Mesenchymal stem cell (in vitro differentiated cells and primary cell): ENCODE data around the gene DNAJA3.
A peak's percentile ranks its signal among the peaks of the same experiment; 100 is the strongest.

Source experiments
- DNase-seq: peaks from one replicate; pipeline ENCODE4 v3.0.0-alpha.2; 2013
- H2AFZ ChIP-seq: one replicate; pipeline ENCODE4 v1.6.1; 2013; ENCODE audit warnings: low read depth, mild to moderate bottlenecking, control low read depth, inconsistent platforms, low read length, moderate library complexity
- H2AK5ac ChIP-seq: 2 replicates; pipeline ENCODE4 v1.6.1; 2013; ENCODE audit warnings: low read length, moderate library complexity, mild to moderate bottlenecking, inconsistent platforms; ENCODE audit not compliant: severe bottlenecking
- H2BK120ac ChIP-seq: one replicate; pipeline ENCODE4 v1.6.1; 2013; ENCODE audit warnings: low read depth, mild to moderate bottlenecking, inconsistent platforms, low read length, moderate library complexity
- H2BK12ac ChIP-seq, 2 experiments: one replicate each; pipeline ENCODE4 v1.6.1; 2013; ENCODE audit warnings: inconsistent platforms in 2 of 2, low read length in 2 of 2, mild to moderate bottlenecking in 2 of 2, moderate library complexity in 2 of 2, control low read depth in 1 of 2
- H2BK15ac ChIP-seq: one replicate; pipeline ENCODE4 v1.6.1; 2013; ENCODE audit warnings: mild to moderate bottlenecking, low read depth, inconsistent platforms; ENCODE audit not compliant: poor library complexity, severe bottlenecking
- H2BK5ac ChIP-seq: 2 replicates; pipeline ENCODE4 v1.6.1; 2013; ENCODE audit warnings: low read depth, mild to moderate bottlenecking, low read length, control low read depth, inconsistent platforms; ENCODE audit not compliant: poor library complexity, severe bottlenecking
- H3K14ac ChIP-seq, 2 experiments: one replicate each; pipeline ENCODE4 v1.6.1; 2013; ENCODE audit warnings: inconsistent platforms in 2 of 2, low read length in 2 of 2, control low read depth in 1 of 2, mild to moderate bottlenecking in 1 of 2, moderate library complexity in 1 of 2
- H3K18ac ChIP-seq, 2 experiments: one replicate each; pipeline ENCODE4 v1.6.1; 2013; ENCODE audit warnings: inconsistent platforms in 2 of 2, low read length in 2 of 2, control low read depth in 1 of 2, low read depth in 1 of 2, mild to moderate bottlenecking in 1 of 2
- H3K23ac ChIP-seq, 2 experiments: one replicate each; pipeline ENCODE4 v1.6.1; 2013; ENCODE audit warnings: inconsistent platforms in 2 of 2, low read length in 2 of 2, mild to moderate bottlenecking in 2 of 2, moderate library complexity in 2 of 2, control low read depth in 1 of 2
- H3K27ac ChIP-seq: 2 replicates; pipeline ENCODE4 v1.5.1; 2013; ENCODE audit warnings: mild to moderate bottlenecking, moderate library complexity, low read length, control low read depth, inconsistent platforms; ENCODE audit not compliant: poor library complexity, severe bottlenecking
- H3K27me3 ChIP-seq, 2 experiments: 2 replicates each; pipeline versions ENCODE4 v1.6.1 to v1.7.0; 2013; ENCODE audit warnings: low read length in 2 of 2, mild to moderate bottlenecking in 2 of 2, moderate library complexity in 2 of 2, control low read depth in 1 of 2, inconsistent platforms in 1 of 2; ENCODE audit not compliant: control insufficient read depth in 1 of 2, insufficient read depth in 1 of 2
- H3K36me3 ChIP-seq, 2 experiments: 2 replicates each; pipeline versions ENCODE4 v1.6.1 to v1.7.0; 2013; ENCODE audit warnings: low read length in 2 of 2, control low read depth in 1 of 2, inconsistent platforms in 1 of 2, low read depth in 1 of 2, mild to moderate bottlenecking in 1 of 2; ENCODE audit not compliant: insufficient read depth in 2 of 2, control insufficient read depth in 1 of 2
- H3K4ac ChIP-seq, 2 experiments: one replicate each; pipeline ENCODE4 v1.6.1; 2013; ENCODE audit warnings: inconsistent platforms in 2 of 2, low read length in 2 of 2, mild to moderate bottlenecking in 2 of 2, moderate library complexity in 2 of 2, control low read depth in 1 of 2, low read depth in 1 of 2
- H3K4me1 ChIP-seq: 2 replicates; pipeline ENCODE4 v1.6.1; 2013; ENCODE audit warnings: low read depth, low read length, control low read depth; ENCODE audit not compliant: control insufficient read depth, insufficient read depth
- H3K4me2 ChIP-seq: 2 replicates; pipeline ENCODE4 v1.6.1; 2013; ENCODE audit warnings: low read length, mild to moderate bottlenecking, inconsistent platforms; ENCODE audit not compliant: poor library complexity, severe bottlenecking
- H3K4me3 ChIP-seq, 2 experiments: 2 replicates each; pipeline versions ENCODE4 v1.5.1 to v1.7.0; 2013; ENCODE audit warnings: low read length in 2 of 2, mild to moderate bottlenecking in 2 of 2, control low read depth in 1 of 2, low read depth in 1 of 2; ENCODE audit not compliant: insufficient read depth in 1 of 2
- H3K79me1 ChIP-seq: replicated peaks from 2 replicates; pipeline ENCODE4 v1.6.1; 2013; ENCODE audit warnings: mild to moderate bottlenecking, control low read depth, low read length, inconsistent platforms; ENCODE audit not compliant: poor library complexity, severe bottlenecking
- H3K9ac ChIP-seq: 2 replicates; pipeline ENCODE4 v1.7.0; 2013; ENCODE audit warnings: mild to moderate bottlenecking, low read length, moderate library complexity
- H3K9me3 ChIP-seq: 2 replicates; pipeline ENCODE4 v1.7.0; 2013; ENCODE audit warnings: mild to moderate bottlenecking, low read length; ENCODE audit not compliant: control insufficient read depth
- H4K8ac ChIP-seq: one replicate; pipeline ENCODE4 v1.6.1; 2013; ENCODE audit warnings: inconsistent platforms, mild to moderate bottlenecking, low read length, moderate library complexity
- H4K91ac ChIP-seq: one replicate; pipeline ENCODE4 v1.6.1; 2013; ENCODE audit warnings: mild to moderate bottlenecking, low read length, inconsistent platforms
- WGBS: methylation state at CpG from one replicate; pipeline ENCODE4 v1.1.7; 2013; ENCODE audit warnings: mixed read lengths; 5-methylcytosine and 5-hydroxymethylcytosine counted together

The DNAJA3 gene

DNA sequence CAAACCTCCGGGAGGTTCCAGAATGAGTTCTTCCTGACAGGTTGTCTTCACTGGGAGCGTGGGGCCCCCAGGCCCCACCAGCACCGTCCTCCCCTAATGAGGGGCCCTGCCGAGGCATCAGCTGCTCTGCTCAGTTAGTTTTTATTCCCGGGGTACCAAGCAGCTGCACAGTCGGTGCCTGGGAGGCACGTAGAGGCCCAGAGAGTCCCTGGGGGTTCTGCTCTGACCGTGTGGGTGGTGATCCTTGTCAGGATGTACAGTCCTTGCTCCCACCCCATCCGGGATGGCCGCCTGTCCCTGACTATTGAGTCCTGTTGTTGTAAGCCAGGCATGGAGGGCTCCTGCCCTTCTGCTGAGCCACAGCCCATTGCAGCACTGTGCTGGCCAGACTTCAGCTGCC is 30.3 kb downstream of the DNAJA3 start:
- Histone ChIP-seq H2BK12ac (no peak overlapping the region), H4K8ac (no peak overlapping the region), H2BK5ac (no peak overlapping the region), H3K18ac (no peak overlapping the region), H4K91ac (no peak overlapping the region), H3K4ac (no peak overlapping the region), H3K4me3 (peak overlapping the region in 1 of 2 experiments; percentile 2), H3K9me3 (no peaks in the 10 kb centered on the region), H3K4me2 (no peak overlapping the region), H3K79me1 (peaks cover 39% of the 10 kb centered on the region), H3K36me3 (peaks cover 66 to 71% of the 10 kb centered on the region in 2 experiments), H3K14ac (no peak overlapping the region), H2AK5ac (no peak overlapping the region), H3K9ac (no peak overlapping the region), H2AFZ (no peak overlapping the region), H2BK15ac (no peak overlapping the region), H3K23ac (no peak overlapping the region), H3K4me1 (peaks cover 4% of the 10 kb centered on the region), H3K27me3 (no peaks in the 10 kb centered on the region), H2BK120ac (no peak overlapping the region), H3K27ac (no peak overlapping the region)
- DNase-seq = no peak
- 85% methylated on average over 10 of the region's 10 CpGs for WGBS

DNA sequence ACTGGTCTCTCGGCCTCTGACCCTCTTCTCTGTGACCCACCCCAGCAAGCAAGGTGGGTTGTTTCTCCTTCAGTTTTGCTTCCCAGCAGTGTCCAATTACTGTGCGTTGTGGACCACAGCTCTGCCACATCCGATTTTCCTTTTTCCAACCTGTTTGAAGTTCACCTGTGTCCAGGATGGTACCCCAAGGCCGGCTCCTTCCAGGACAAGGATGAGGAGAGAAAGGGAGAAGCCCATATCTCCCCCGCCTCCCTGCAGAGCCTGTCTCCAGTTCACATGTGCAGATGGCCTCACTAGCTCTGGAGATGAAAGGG is 35.2 kb downstream of the DNAJA3 start:
- no peak overlapping the region for H3K9ac ChIP-seq
- H2BK5ac ChIP-seq = no peak overlapping the region
- no peak overlapping the region for H3K14ac ChIP-seq
- H3K4me2 ChIP-seq = no peak overlapping the region
- H3K4ac ChIP-seq = no peak overlapping the region
- H3K4me3 ChIP-seq = no peak overlapping the region
- H4K91ac ChIP-seq = no peak overlapping the region
- no peak overlapping the region for H2AK5ac ChIP-seq
- 96% methylated on average over 5 of the region's 5 CpGs for WGBS
- no peak overlapping the region for H3K23ac ChIP-seq
- no peak for DNase-seq
- no peak overlapping the region for H2BK15ac ChIP-seq
- H4K8ac ChIP-seq = no peak overlapping the region
- no peak overlapping the region for H3K18ac ChIP-seq
- H2BK120ac ChIP-seq = no peak overlapping the region
- H3K27ac ChIP-seq = no peak overlapping the region
- H3K9me3 ChIP-seq = no peaks in the 10 kb centered on the region
- H2AFZ ChIP-seq = no peak overlapping the region
- no peak overlapping the region for H2BK12ac ChIP-seq
- H3K27me3 ChIP-seq = no peaks in the 10 kb centered on the region
- H3K79me1 ChIP-seq = peaks cover 24% of the 10 kb centered on the region
- H3K36me3 ChIP-seq = peaks cover 53 to 69% of the 10 kb centered on the region in 2 experiments
- H3K4me1 ChIP-seq = peaks cover 15% of the 10 kb centered on the region

DNA sequence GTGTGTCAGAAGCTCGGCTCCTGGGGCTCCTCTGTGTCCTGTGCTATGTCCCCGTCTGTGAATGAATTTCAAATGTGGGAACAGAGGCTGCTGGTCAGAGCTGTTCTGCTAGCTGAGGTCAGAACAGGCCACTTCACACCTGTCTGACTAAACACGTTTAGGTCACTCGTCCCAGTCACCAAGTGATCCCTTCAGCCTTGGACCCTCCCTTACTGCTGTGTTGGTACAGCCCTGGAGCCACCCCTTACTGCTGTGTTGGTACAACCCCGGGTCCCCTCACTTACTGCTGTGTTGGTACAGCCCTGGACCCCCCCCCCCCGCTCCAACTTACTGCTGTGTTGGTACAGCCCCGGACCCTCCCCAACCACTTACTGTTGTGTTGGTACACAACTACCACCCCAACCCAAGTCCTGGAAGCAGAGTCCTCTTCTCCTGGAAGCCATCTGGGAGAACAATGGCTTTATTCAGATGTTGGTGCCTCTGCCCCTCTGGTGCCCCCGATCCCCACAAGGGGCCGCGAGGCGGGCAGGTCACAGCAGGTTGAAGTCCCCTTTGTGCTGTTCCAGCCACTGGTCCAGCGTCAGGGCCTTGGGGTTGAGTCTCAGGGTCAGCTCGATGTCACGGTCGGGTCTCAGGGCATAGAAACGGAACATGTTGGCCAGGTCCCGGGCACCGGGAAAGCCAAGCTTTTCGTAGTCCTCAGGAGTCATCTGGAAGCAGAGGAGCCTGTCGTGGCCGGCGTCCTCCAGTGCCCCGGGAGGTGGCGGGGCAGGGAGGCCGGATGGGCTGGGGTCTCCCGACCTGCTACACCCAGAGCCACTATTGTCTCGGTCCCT is 35.8 kb downstream of the DNAJA3 start:
- no peak overlapping the region for H2BK12ac ChIP-seq
- no peak overlapping the region for H3K18ac ChIP-seq
- no peak overlapping the region for H3K4ac ChIP-seq
- no peaks in the 10 kb centered on the region for H3K9me3 ChIP-seq
- no peak overlapping the region for H3K14ac ChIP-seq
- no peak overlapping the region for H2AFZ ChIP-seq
- no peak overlapping the region for H4K91ac ChIP-seq
- no peak overlapping the region for H3K9ac ChIP-seq
- WGBS = 95% methylated on average over 26 of the region's 27 CpGs
- no peak overlapping the region for H2AK5ac ChIP-seq
- peaks cover 15% of the 10 kb centered on the region for H3K4me1 ChIP-seq
- peaks cover 53 to 70% of the 10 kb centered on the region in 2 experiments for H3K36me3 ChIP-seq
- no peak for DNase-seq
- H3K79me1 ChIP-seq = peaks cover 20% of the 10 kb centered on the region
- H3K23ac ChIP-seq = no peak overlapping the region
- H2BK15ac ChIP-seq = no peak overlapping the region
- H2BK120ac ChIP-seq = no peak overlapping the region
- H3K27ac ChIP-seq = no peak overlapping the region
- no peak overlapping the region for H2BK5ac ChIP-seq
- no peak overlapping the region for H4K8ac ChIP-seq
- no peak overlapping the region for H3K4me3 ChIP-seq
- H3K27me3 ChIP-seq = no peaks in the 10 kb centered on the region
- H3K4me2 ChIP-seq = no peak overlapping the region

DNA sequence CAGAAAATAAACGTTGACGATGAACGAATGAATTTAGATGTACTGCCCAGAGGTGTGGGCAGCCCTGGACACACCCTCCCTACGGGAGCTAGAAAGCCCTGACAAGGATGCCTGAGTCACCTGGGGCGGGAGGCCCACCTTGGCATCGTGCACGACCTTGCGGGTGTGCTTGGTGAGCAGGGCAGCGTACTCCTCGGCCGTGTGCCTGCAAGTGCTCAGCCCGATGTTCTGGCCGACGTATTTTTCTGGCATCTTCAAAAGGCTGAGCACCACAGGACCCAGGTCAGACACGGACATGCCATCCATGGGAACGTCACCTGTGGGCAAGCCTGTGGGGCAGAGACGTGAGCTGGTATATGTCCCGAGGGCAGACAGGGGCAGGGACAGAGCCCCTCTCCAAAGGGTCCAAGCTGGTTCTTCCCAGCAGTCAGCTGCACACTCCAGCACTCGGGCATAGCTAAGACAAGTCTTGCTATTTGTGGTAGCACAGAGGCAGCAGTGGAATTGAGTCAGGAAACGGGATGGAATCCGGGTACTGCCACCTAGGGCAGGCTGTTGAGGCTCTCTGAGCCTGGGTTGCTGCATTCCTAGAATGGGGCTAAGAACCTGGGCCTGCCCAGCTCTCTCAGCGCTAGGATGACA is 38.0 kb downstream of the DNAJA3 start:
- Histone ChIP-seq H3K18ac (peak overlapping the region in 1 of 2 experiments; percentile 42), H2BK5ac (no peak overlapping the region), H3K23ac (peak overlapping the region in 1 of 2 experiments; percentile 6), H2AK5ac (peak overlapping the region; percentile 11), H3K27ac (peak overlapping the region; percentile 38), H3K79me1 (peaks cover 12% of the 10 kb centered on the region), H3K9ac (peak overlapping the region; percentile 22), H3K4me3 (no peak overlapping the region), H3K4me2 (no peak overlapping the region), H3K4me1 (peaks cover 15% of the 10 kb centered on the region), H2BK15ac (no peak overlapping the region), H3K9me3 (no peaks in the 10 kb centered on the region), H3K4ac (no peak overlapping the region), H3K36me3 (peaks cover 53 to 74% of the 10 kb centered on the region in 2 experiments), H2BK12ac (no peak overlapping the region), H2AFZ (no peak overlapping the region), H3K14ac (no peak overlapping the region), H4K91ac (no peak overlapping the region), H2BK120ac (no peak overlapping the region), H4K8ac (no peak overlapping the region), H3K27me3 (no peaks in the 10 kb centered on the region)
- DNase-seq = no peak
- 92% methylated on average over 22 of the region's 22 CpGs for WGBS
